Gastrocnemius medialis (tissue), 4 donors: ENCODE measurements around the gene HES5.

Experiments used
- CTCF ChIP-seq, 5 experiments: fragments of 450-650 bp in 3 of 5; fragments of 200-600 bp in 2 of 5; sonication (generic) in 2 of 5; IDR thresholded peaks in 4 of 5; conservative IDR thresholded peaks in 1 of 5; 1 replicate in 4 of 5; 2 replicates in 1 of 5; pipeline ENCODE4 v1.5.1; 2016 to 2019; ENCODE audit warnings: antibody characterized with exemption in 5 of 5, mild to moderate bottlenecking in 3 of 5, moderate library complexity in 3 of 5
- POLR2A ChIP-seq, 2 donors: fragments of 450-650 bp; IDR thresholded peaks; one replicate each; pipeline ENCODE4 v1.6.1; 2017; ENCODE audit warnings: antibody characterized with exemption in 2 of 2, mild to moderate bottlenecking in 2 of 2, moderate library complexity in 2 of 2

- TF ChIP-seq CTCF (IDR thresholded peaks at IDR 0.05 in 4 of 5, conservative IDR thresholded peaks at IDR 0.05 in 1 of 5) (no peak), POLR2A (IDR thresholded peaks at IDR 0.05) (no peak)
These were observed 2.6 kb downstream of the HES5 start for GRCh38 chr1:2527556-2527860.
